ENCODE measurements around the gene KCNK16. TPM values are rescaled to one million over a fixed set of nuclear protein-coding genes. Genes with fewer than 3 reads are reported as not detected.

KCNK16 gene
- total and polyA plus RNA-seq, 2 of the 8 experiments (the other 6 are each of a cell fraction or from before 2014, with no cell fraction given): not detected

DNA sequence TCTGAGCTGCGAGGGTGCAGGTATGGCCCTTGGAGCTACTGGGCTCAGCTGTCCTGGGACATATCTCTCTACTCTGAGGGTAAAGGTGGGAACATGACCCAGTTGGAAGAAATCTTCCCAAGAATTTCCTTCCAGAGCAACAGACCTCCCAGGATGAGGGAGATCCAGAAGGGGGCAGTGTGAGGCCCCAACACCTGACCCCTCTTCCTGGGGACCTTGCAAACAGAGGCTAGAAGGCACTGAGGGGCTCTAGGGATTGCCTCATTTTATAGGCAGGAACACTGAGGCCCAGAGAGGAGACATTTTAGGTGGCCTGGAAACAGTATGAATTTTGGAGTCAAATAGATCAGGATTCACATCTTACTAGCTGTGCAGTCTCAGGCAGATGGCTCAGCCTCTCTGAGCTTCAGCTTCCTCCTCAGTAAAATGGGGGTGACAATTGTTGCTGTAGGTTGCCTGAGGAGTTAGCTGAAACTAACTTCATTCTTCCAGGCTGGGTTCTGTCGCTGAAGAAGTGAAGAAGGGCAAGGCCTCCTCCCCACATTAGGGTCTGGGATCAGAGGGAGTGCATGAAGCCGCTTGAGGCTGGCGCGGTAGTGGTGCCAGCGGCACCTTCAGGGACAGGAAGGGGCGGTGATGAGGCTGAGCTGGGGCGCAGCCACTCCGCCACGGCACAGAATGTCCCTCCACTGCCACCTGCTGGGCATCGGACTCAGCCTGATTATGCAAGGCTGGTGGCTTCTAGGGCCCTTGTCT is 19.7 kb downstream of the KCNK16 start (continued):
- TF ChIP-seq SIRT6 (IDR thresholded peaks at IDR 0.05; ENCODE audit: low read length) (no peak), RAD21 (IDR thresholded peaks at IDR 0.05 in 1 of 2, conservative IDR thresholded peaks at IDR 0.05 in 1 of 2; ENCODE audit: low read depth in 2 of 2, low read length in 2 of 2) (peak; percentile 96 to 98), CREB1 (IDR thresholded peaks at IDR 0.05) (peak; percentile 41; the same call in 1 of the 2 replicates), JUND (IDR thresholded peaks at IDR 0.05; ENCODE audit: low read length) (no peak), ZNF274 (IDR thresholded peaks at IDR 0.05; ENCODE audit: borderline replicate concordance, extremely low read depth, low read length) (no peak)
